HEK293 (cell line): Measurements from ENCODE around the gene RNASET2.
A peak's percentile ranks its signal among the peaks of the same experiment; 100 is the strongest.

ENCODE experiments used
- FEZF1 ChIP-seq: fragments of 450-650 bp; formaldehyde crosslinking; IDR thresholded peaks from 2 replicates; pipeline ENCODE4 v1.5.1; 2016; ENCODE audit warnings: missing biosample characterization, missing genetic modification characterization
- KLF10 ChIP-seq: fragments of 450-650 bp; IDR thresholded peaks from 2 replicates; pipeline ENCODE4 v1.5.1; 2018; ENCODE audit warnings: missing biosample characterization, mild to moderate bottlenecking, missing genetic modification characterization
- SP2 ChIP-seq: fragments of 450-650 bp; formaldehyde crosslinking; IDR thresholded peaks from 2 replicates; pipeline ENCODE4 v1.5.1; 2016; ENCODE audit warnings: missing biosample characterization, missing genetic modification characterization
- YY1 ChIP-seq: fragments of 450-650 bp; formaldehyde crosslinking; IDR thresholded peaks from 2 replicates; pipeline ENCODE4 v1.5.1; 2018; ENCODE audit warnings: missing biosample characterization, missing genetic modification characterization
- ZBTB20 ChIP-seq: fragments of 450-650 bp; formaldehyde crosslinking; IDR thresholded peaks from 2 replicates; pipeline ENCODE4 v1.5.1; 2016; ENCODE audit warnings: missing biosample characterization, missing genetic modification characterization
- ZBTB26 ChIP-seq: fragments of 450-650 bp; formaldehyde crosslinking; optimal IDR thresholded peaks from 2 replicates; pipeline ENCODE3; 2016; ENCODE audit warnings: missing biosample characterization, mild to moderate bottlenecking, missing genetic modification characterization
- ZBTB48 ChIP-seq: fragments of 450-650 bp; formaldehyde crosslinking; IDR thresholded peaks from 2 replicates; pipeline ENCODE4 v1.5.1; 2016; ENCODE audit warnings: missing biosample characterization, missing genetic modification characterization
- ZBTB8A ChIP-seq: fragments of 450-650 bp; formaldehyde crosslinking; IDR thresholded peaks from 2 replicates; pipeline ENCODE4 v1.5.1; 2016; ENCODE audit warnings: missing biosample characterization, missing genetic modification characterization
- ZEB2 ChIP-seq: fragments of 450-650 bp; formaldehyde crosslinking; IDR thresholded peaks from 2 replicates; pipeline ENCODE4 v1.5.1; 2016; ENCODE audit warnings: missing biosample characterization, missing genetic modification characterization
- ZIC2 ChIP-seq: fragments of 450-650 bp; formaldehyde crosslinking; IDR thresholded peaks from 2 replicates; pipeline ENCODE4 v1.5.1; 2016; ENCODE audit warnings: missing biosample characterization, missing genetic modification characterization
- ZNF146 ChIP-seq: fragments of 450-650 bp; formaldehyde crosslinking; IDR thresholded peaks from 2 replicates; pipeline ENCODE4 v1.5.1; 2016; ENCODE audit warnings: missing biosample characterization, missing genetic modification characterization
- ZNF174 ChIP-seq: fragments of 450-650 bp; formaldehyde crosslinking; IDR thresholded peaks from 2 replicates; pipeline ENCODE4 v1.5.0; 2017; ENCODE audit warnings: missing biosample characterization, mild to moderate bottlenecking, missing genetic modification characterization
- ZNF426 ChIP-seq: fragments of 450-650 bp; formaldehyde crosslinking; IDR thresholded peaks from 2 replicates; pipeline ENCODE4 v1.5.1; 2017; ENCODE audit warnings: missing biosample characterization, missing genetic modification characterization, mild to moderate bottlenecking, inconsistent platforms, moderate library complexity
- ZNF449 ChIP-seq: fragments of 450-650 bp; formaldehyde crosslinking; IDR thresholded peaks from 2 replicates; pipeline ENCODE4 v1.5.1; 2017; ENCODE audit warnings: missing biosample characterization, mild to moderate bottlenecking, missing genetic modification characterization, moderate library complexity
- ZNF513 ChIP-seq: fragments of 450-650 bp; IDR thresholded peaks from 2 replicates; pipeline ENCODE4 v1.5.1; 2018; ENCODE audit warnings: missing biosample characterization, missing genetic modification characterization
- ZNF585B ChIP-seq: fragments of 450-650 bp; formaldehyde crosslinking; IDR thresholded peaks from 2 replicates; pipeline ENCODE4 v1.5.1; 2016; ENCODE audit warnings: missing biosample characterization, missing genetic modification characterization
- ZNF600 ChIP-seq: fragments of 450-650 bp; formaldehyde crosslinking; IDR thresholded peaks from 2 replicates; pipeline ENCODE4 v1.5.1; 2016; ENCODE audit warnings: missing biosample characterization, missing genetic modification characterization
- ZNF610 ChIP-seq: fragments of 450-650 bp; formaldehyde crosslinking; IDR thresholded peaks from 2 replicates; pipeline ENCODE4 v1.5.1; 2016; ENCODE audit warnings: missing biosample characterization, missing genetic modification characterization, borderline replicate concordance
- ZNF701 ChIP-seq: fragments of 450-650 bp; formaldehyde crosslinking; IDR thresholded peaks from 2 replicates; pipeline ENCODE4 v1.5.1; 2016; ENCODE audit warnings: missing biosample characterization, missing genetic modification characterization
- ZNF792 ChIP-seq: fragments of 450-650 bp; formaldehyde crosslinking; IDR thresholded peaks from 2 replicates; pipeline ENCODE4 v1.5.1; 2016; ENCODE audit warnings: missing biosample characterization, missing genetic modification characterization
- ZNF830 ChIP-seq: fragments of 450-650 bp; IDR thresholded peaks from 2 replicates; pipeline ENCODE4 v1.5.0; 2018; ENCODE audit warnings: missing biosample characterization, missing genetic modification characterization, low read depth, mild to moderate bottlenecking, moderate library complexity
- ZSCAN30 ChIP-seq: fragments of 450-650 bp; IDR thresholded peaks from 2 replicates; pipeline ENCODE4 v1.5.1; 2018; ENCODE audit warnings: missing biosample characterization, mild to moderate bottlenecking, missing genetic modification characterization, moderate library complexity
- TF ChIP-seq, protein P1 (sequence below): fragments of 450-650 bp; formaldehyde crosslinking; IDR thresholded peaks from 2 replicates; pipeline ENCODE4 v1.5.1; 2016; ENCODE audit warnings: missing biosample characterization, missing genetic modification characterization
- TF ChIP-seq, protein P2 (sequence below): fragments of 450-650 bp; formaldehyde crosslinking; IDR thresholded peaks from 2 replicates; pipeline ENCODE4 v1.5.1; 2017; ENCODE audit warnings: missing biosample characterization, missing genetic modification characterization

Gene RNASET2

GRCh38 chr6:166999145-166999883, 43.0 kb upstream of the RNASET2 start, which contains the start of gene CEP43 (continued):
- TF ChIP-seq ZNF513 (tag by site-specific recombination) = no peak
- TF ChIP-seq YY1 (tag by site-specific recombination) = peak; percentile 93
- no peak for TF ChIP-seq ZNF146
- peak; percentile 94 for TF ChIP-seq ZBTB26
- TF ChIP-seq ZBTB8A = peak; percentile 21; the same call in 1 of the 2 replicates
- TF ChIP-seq ZNF585B (tag by site-specific recombination) = peak; percentile 5; the same call in 1 of the 2 replicates
- TF ChIP-seq ZNF830 (tag by site-specific recombination) = no peak
- no peak for TF ChIP-seq ZNF701 (tag by site-specific recombination)
- TF ChIP-seq ZBTB48 = peak; percentile 64
- TF ChIP-seq, protein P1, sequence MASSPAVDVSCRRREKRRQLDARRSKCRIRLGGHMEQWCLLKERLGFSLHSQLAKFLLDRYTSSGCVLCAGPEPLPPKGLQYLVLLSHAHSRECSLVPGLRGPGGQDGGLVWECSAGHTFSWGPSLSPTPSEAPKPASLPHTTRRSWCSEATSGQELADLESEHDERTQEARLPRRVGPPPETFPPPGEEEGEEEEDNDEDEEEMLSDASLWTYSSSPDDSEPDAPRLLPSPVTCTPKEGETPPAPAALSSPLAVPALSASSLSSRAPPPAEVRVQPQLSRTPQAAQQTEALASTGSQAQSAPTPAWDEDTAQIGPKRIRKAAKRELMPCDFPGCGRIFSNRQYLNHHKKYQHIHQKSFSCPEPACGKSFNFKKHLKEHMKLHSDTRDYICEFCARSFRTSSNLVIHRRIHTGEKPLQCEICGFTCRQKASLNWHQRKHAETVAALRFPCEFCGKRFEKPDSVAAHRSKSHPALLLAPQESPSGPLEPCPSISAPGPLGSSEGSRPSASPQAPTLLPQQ = peak; percentile 34
- peak; percentile 51 for TF ChIP-seq SP2 (tag by site-specific recombination)
- 0 out of 2 replicates have a peak, but pooled peaks have one; percentile 12 for TF ChIP-seq ZNF600 (tag by site-specific recombination)
- TF ChIP-seq, protein P2, sequence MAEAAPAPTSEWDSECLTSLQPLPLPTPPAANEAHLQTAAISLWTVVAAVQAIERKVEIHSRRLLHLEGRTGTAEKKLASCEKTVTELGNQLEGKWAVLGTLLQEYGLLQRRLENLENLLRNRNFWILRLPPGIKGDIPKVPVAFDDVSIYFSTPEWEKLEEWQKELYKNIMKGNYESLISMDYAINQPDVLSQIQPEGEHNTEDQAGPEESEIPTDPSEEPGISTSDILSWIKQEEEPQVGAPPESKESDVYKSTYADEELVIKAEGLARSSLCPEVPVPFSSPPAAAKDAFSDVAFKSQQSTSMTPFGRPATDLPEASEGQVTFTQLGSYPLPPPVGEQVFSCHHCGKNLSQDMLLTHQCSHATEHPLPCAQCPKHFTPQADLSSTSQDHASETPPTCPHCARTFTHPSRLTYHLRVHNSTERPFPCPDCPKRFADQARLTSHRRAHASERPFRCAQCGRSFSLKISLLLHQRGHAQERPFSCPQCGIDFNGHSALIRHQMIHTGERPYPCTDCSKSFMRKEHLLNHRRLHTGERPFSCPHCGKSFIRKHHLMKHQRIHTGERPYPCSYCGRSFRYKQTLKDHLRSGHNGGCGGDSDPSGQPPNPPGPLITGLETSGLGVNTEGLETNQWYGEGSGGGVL (tag by site-specific recombination) = 0 out of 2 replicates have a peak, but pooled peaks have one; percentile 10
- TF ChIP-seq ZEB2 = peak; percentile 13; the same call in 1 of the 2 replicates
- 0 out of 2 replicates have a peak, but pooled peaks have one; percentile 26 for TF ChIP-seq ZIC2 (tag by site-specific recombination)
- TF ChIP-seq FEZF1 (tag by site-specific recombination) = no peak
- peak; percentile 98 for TF ChIP-seq KLF10 (tag by site-specific recombination)
- no peak for TF ChIP-seq ZNF792 (tag by site-specific recombination)
- 0 out of 2 replicates have a peak, but pooled peaks have one; percentile 35 for TF ChIP-seq ZNF174 (tag by site-specific recombination)
- peak; percentile 67; the same call in 1 of the 2 replicates for TF ChIP-seq ZBTB20 (tag by site-specific recombination)
- TF ChIP-seq ZNF426 (tag by site-specific recombination) = no peak
- TF ChIP-seq ZNF610 (tag by site-specific recombination) = peak; percentile 99; the same call in 1 of the 2 replicates
- peak; percentile 55 for TF ChIP-seq ZNF449 (tag by site-specific recombination)
- peak; percentile 59; the same call in 1 of the 2 replicates for TF ChIP-seq ZSCAN30 (tag by site-specific recombination)
